ENCODE results near the gene RHBDL2. TPM values are rescaled to one million over a fixed set of nuclear protein-coding genes. Genes with fewer than 3 reads are reported as not detected.

The RHBDL2 gene
- total and polyA plus RNA-seq, 2 of the 13 experiments (the other 11 are each of a cell fraction or from before 2014, with no cell fraction given): 3.3 to 5.4 TPM

DNA sequence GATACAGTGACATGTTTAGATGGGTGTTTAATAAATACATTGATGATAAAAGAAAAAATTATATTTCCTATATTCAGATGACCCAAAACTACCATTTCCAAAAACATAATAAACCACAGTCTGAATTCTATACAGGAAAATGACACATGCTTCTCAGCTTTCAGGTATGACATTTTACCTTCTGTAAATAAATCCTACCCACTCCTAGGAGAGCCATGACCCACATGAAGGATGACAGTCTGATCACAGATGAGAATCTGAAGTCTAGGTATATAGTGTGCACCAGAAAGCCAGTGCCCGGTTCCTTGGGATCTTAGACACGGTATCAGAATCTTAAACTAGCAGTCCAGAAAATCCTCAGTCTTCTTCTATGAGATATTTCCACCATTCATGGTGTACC, 56.5 kb downstream of the RHBDL2 start:
- POLR2A ChIA-PET: no interaction called here
- no peak for TF ChIP-seq SIN3B (IDR thresholded peaks at IDR 0.05; ENCODE audit: low read length)
- TF ChIP-seq, protein P1, sequence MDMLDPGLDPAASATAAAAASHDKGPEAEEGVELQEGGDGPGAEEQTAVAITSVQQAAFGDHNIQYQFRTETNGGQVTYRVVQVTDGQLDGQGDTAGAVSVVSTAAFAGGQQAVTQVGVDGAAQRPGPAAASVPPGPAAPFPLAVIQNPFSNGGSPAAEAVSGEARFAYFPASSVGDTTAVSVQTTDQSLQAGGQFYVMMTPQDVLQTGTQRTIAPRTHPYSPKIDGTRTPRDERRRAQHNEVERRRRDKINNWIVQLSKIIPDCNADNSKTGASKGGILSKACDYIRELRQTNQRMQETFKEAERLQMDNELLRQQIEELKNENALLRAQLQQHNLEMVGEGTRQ (IDR thresholded peaks at IDR 0.05; ENCODE audit: low read depth, low read length): no peak
- TF ChIP-seq, protein P1 (CRISPR knock-in tag; IDR thresholded peaks at IDR 0.05; ENCODE audit: borderline replicate concordance): no peak
- no peak for TF ChIP-seq MED13 (CRISPR knock-in tag; IDR thresholded peaks at IDR 0.05)
- TF ChIP-seq, protein P2, sequence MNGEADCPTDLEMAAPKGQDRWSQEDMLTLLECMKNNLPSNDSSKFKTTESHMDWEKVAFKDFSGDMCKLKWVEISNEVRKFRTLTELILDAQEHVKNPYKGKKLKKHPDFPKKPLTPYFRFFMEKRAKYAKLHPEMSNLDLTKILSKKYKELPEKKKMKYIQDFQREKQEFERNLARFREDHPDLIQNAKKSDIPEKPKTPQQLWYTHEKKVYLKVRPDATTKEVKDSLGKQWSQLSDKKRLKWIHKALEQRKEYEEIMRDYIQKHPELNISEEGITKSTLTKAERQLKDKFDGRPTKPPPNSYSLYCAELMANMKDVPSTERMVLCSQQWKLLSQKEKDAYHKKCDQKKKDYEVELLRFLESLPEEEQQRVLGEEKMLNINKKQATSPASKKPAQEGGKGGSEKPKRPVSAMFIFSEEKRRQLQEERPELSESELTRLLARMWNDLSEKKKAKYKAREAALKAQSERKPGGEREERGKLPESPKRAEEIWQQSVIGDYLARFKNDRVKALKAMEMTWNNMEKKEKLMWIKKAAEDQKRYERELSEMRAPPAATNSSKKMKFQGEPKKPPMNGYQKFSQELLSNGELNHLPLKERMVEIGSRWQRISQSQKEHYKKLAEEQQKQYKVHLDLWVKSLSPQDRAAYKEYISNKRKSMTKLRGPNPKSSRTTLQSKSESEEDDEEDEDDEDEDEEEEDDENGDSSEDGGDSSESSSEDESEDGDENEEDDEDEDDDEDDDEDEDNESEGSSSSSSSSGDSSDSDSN (CRISPR knock-in tag; IDR thresholded peaks at IDR 0.05): no peak
- TF ChIP-seq BRD4 (CRISPR knock-in tag; IDR thresholded peaks at IDR 0.05): no peak
- no peak for TF ChIP-seq YY1 (IDR thresholded peaks at IDR 0.05; ENCODE audit: insufficient read depth, insufficient replicate concordance, low read depth, low read length)
- TF ChIP-seq ZFP41 (CRISPR knock-in tag; IDR thresholded peaks at IDR 0.05; ENCODE audit: borderline replicate concordance): no peak
- TF ChIP-seq, protein P3, sequence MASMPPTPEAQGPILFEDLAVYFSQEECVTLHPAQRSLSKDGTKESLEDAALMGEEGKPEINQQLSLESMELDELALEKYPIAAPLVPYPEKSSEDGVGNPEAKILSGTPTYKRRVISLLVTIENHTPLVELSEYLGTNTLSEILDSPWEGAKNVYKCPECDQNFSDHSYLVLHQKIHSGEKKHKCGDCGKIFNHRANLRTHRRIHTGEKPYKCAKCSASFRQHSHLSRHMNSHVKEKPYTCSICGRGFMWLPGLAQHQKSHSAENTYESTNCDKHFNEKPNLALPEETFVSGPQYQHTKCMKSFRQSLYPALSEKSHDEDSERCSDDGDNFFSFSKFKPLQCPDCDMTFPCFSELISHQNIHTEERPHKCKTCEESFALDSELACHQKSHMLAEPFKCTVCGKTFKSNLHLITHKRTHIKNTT (CRISPR knock-in tag; IDR thresholded peaks at IDR 0.05): no peak
- TF ChIP-seq CEBPB (IDR thresholded peaks at IDR 0.05; ENCODE audit: borderline replicate concordance, low read depth, low read length): no peak
- TF ChIP-seq ZNF761 (CRISPR knock-in tag; conservative IDR thresholded peaks at IDR 0.05): no peak
- TF ChIP-seq ZNF891 (CRISPR knock-in tag; IDR thresholded peaks at IDR 0.05): no peak
- TF ChIP-seq, protein P4, sequence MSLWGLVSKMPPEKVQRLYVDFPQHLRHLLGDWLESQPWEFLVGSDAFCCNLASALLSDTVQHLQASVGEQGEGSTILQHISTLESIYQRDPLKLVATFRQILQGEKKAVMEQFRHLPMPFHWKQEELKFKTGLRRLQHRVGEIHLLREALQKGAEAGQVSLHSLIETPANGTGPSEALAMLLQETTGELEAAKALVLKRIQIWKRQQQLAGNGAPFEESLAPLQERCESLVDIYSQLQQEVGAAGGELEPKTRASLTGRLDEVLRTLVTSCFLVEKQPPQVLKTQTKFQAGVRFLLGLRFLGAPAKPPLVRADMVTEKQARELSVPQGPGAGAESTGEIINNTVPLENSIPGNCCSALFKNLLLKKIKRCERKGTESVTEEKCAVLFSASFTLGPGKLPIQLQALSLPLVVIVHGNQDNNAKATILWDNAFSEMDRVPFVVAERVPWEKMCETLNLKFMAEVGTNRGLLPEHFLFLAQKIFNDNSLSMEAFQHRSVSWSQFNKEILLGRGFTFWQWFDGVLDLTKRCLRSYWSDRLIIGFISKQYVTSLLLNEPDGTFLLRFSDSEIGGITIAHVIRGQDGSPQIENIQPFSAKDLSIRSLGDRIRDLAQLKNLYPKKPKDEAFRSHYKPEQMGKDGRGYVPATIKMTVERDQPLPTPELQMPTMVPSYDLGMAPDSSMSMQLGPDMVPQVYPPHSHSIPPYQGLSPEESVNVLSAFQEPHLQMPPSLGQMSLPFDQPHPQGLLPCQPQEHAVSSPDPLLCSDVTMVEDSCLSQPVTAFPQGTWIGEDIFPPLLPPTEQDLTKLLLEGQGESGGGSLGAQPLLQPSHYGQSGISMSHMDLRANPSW (CRISPR knock-in tag; IDR thresholded peaks at IDR 0.05; ENCODE audit: borderline replicate concordance): no peak
- TF ChIP-seq ZNF367 (CRISPR knock-in tag; IDR thresholded peaks at IDR 0.05; ENCODE audit: borderline replicate concordance): no peak
- no peak for TF ChIP-seq MTA1 (CRISPR knock-in tag; IDR thresholded peaks at IDR 0.05; ENCODE audit: borderline replicate concordance)
- Histone ChIP-seq H3K79me2 (ENCODE audit: insufficient read depth, low read length) (no peaks in the 10 kb centered on the region), H3K9me3 (ENCODE audit: low read length) (no peaks in the 10 kb centered on the region), H3K4me1 (ENCODE audit: insufficient read depth, low read length) (peaks cover 27% of the 10 kb centered on the region), H3K4me2 (ENCODE audit: low read depth, low read length) (no peak overlapping the region), H3K27ac (ENCODE audit: extremely low read length, insufficient read depth, low read length) (no peak overlapping the region), H3K27me3 (ENCODE audit: control insufficient read depth in 1 of 2, insufficient read depth in 2 of 2, low read length in 2 of 2) (no peaks in the 10 kb centered on the region), H4K20me1 (ENCODE audit: insufficient read depth, low read length) (no peaks in the 10 kb centered on the region), H2AFZ (ENCODE audit: low read length) (no peak overlapping the region), H3K36me3 (replicated peaks in 1 of 2; ENCODE audit: control insufficient read depth in 1 of 2, insufficient read depth in 2 of 2, low read length in 2 of 2) (no peaks in the 10 kb centered on the region), H3K4me3 (replicated peaks in 1 of 3; ENCODE audit: insufficient read depth in 1 of 3, low read depth in 2 of 3, low read length in 3 of 3) (no peak overlapping the region), H3K9ac (ENCODE audit: insufficient read depth, low read depth, low read length) (no peak overlapping the region)
- no TSS peak for BruUV-seq (replicated peaks)
- CTCF ChIA-PET (ENCODE audit: low intra/inter-chr PET ratio, low total read pairs): no interaction called here
- ATAC-seq (no peak), FAIRE-seq (no peak), DNase-seq (ENCODE audit: low spot score) (no peak)
- intact Hi-C loops (cut with micrococcal nuclease; ENCODE audit: unreplicated experiment) (no loop called here), in situ Hi-C loops (cut with HindIII; ENCODE audit: extremely low pct_ligation_motif_present, low pct_unique_long_range_greater_than_20kb) (no loop called here)
- WGBS (ENCODE audit: low lambda C conversion rate): 90% methylated on average over 2 of the region's 2 CpGs
